RWPE1 (cell line): ENCODE results near the gene NCAM1.
A peak's percentile ranks its signal among the peaks of the same experiment; 100 is the strongest.
"Not testable (repeated sequence)": the region's sequence is repeated elsewhere in the genome, so short reads cannot be mapped to it uniquely, and the experiment has no call there.

Experiments used
- CTCF ChIA-PET: fragments of 350-600 bp; sonication (Branson Sonifier 250); formaldehyde crosslinking; extraction: SDS; loops from one replicate; lab custom pipeline; 2021; lab: Yijun Ruan, JAX
- POLR2A ChIA-PET: fragments of 400-600 bp; formaldehyde crosslinking; extraction: SDS; loops from one replicate; lab custom pipeline; 2020; ENCODE audit warnings: antibody characterized with exemption; ENCODE audit not compliant: low non-redundant PET; lab: Yijun Ruan, JAX
- DNase-seq: peaks from one replicate; pipeline ENCODE4 v3.0.0; 2012; ENCODE audit warnings: low spot score
- H3K27ac ChIP-seq: fragments of 450-650 bp; 2 replicates; pipeline ENCODE4 v1.5.1; 2017
- TF ChIP-seq, protein P1 (sequence below): fragments of 450-650 bp; conservative IDR thresholded peaks from 2 replicates; pipeline ENCODE4 v1.5.1; 2017; ENCODE audit warnings: low read depth, mild to moderate bottlenecking

NCAM1 gene

DNA sequence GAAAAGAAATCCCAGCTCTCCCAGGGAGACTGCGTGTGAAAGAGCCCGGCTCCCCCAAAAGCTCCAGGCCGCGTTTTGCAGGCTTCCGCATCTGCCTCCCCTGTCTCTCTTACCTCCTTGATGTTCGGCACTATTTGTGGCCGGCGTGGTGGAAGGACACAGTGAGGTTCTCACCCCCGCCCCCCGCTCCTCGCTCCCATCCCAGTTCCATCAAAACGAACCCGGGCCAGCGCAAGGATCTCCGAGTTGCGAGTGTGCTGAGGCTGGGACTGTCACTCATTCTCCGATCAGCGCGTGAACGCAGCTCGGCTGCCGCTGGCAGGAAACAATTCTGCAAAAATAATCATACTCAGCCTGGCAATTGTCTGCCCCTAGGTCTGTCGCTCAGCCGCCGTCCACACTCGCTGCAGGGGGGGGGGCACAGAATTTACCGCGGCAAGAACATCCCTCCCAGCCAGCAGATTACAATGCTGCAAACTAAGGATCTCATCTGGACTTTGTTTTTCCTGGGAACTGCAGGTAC, at the start of gene NCAM1:
Gene NCAM1, plus strand, starts transcription at position 275 of the 523 bp plus-strand sequence.
- ChIA-PET POLR2A (no interaction called here), CTCF (no interaction called here)
- H3K27ac ChIP-seq: peak within 1 kb of the TSS; percentile 68
- no peak for DNase-seq
- TF ChIP-seq, protein P1, sequence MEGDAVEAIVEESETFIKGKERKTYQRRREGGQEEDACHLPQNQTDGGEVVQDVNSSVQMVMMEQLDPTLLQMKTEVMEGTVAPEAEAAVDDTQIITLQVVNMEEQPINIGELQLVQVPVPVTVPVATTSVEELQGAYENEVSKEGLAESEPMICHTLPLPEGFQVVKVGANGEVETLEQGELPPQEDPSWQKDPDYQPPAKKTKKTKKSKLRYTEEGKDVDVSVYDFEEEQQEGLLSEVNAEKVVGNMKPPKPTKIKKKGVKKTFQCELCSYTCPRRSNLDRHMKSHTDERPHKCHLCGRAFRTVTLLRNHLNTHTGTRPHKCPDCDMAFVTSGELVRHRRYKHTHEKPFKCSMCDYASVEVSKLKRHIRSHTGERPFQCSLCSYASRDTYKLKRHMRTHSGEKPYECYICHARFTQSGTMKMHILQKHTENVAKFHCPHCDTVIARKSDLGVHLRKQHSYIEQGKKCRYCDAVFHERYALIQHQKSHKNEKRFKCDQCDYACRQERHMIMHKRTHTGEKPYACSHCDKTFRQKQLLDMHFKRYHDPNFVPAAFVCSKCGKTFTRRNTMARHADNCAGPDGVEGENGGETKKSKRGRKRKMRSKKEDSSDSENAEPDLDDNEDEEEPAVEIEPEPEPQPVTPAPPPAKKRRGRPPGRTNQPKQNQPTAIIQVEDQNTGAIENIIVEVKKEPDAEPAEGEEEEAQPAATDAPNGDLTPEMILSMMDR: no peak

DNA sequence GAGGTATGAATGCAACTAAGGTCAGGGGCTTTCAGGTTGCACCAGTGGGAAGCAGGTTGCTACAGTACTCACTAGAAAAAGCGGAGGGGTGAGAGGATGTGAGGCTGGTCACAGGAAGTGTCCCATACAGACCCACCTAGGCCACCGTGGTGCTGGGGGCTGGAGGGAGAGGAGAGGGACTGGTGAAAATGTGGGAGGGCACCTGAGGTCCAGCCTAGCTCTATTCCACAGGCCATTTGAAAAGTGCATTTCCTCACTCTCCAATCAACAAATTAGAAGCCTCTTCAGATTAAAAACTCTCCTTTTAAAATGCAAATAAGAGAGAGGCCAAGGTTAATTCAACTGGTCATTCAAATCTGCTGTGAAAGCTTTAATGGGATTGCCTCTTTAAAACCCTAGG, 38.6 kb upstream of the NCAM1 start:
- TF ChIP-seq, protein P1: no peak
- ChIA-PET CTCF (no interaction called here), POLR2A (no interaction called here)
- no peak overlapping the region for H3K27ac ChIP-seq
- no peak for DNase-seq

DNA sequence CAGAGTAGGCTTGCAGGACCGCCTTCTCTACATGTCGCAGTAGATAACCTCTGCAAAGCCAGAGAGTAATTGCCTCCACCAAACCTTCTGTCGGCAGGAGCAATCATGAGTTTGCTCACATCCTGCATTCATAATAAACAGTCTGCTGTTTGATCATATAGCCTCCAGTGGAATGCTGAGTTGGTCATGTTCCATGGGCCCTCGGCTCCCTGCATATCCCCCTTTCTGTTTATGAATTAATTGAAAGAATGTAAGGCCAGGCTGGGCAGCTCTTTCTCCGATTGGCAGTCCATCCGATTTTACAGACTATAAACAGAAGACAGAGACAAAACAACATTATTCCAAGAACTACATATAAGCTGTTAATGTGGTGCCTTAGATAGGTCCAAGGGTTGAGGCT, 36.4 kb upstream of the NCAM1 start:
- DNase-seq, H3K27ac ChIP-seq, POLR2A ChIA-PET, CTCF ChIA-PET: not testable (repeated sequence)

DNA sequence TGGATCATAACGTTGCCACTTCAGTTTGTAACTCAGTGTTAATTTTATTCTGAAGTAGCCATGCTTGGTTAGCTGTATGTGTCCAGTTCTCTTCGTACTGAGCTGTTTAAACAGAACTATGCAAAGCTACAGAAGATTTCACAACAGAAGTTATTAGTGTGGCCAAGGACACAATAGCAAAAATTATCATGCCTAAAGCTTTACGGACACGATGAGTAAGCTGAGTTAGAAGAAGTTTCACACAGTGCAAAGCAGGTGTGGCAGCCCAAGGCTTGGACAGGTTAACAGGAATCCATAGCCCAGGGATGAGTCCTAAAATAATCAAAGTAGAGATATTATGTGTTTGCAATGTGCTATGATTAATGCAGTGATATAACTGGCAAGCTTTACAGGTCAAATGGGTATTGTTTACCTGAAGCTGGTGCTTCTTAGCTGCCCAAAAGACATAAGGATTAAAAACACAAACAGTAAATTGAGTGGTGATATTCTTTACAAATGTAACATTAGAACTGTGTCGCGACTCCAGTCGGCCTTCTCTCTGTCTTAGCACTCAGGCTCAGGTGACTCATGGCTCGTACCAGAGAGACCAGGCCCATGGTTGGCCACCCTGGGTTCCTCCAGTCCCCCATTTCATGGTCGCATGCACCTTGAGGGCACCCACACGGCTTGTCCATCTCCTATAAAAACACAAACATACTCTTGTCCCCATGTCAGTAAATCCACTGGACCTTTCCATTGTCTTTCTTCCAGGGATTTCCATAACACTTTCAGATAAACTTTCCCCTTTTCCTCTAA, 35.5 kb upstream of the NCAM1 start:
- POLR2A ChIA-PET: no interaction called here
- TF ChIP-seq, protein P1: no peak
- no peak overlapping the region for H3K27ac ChIP-seq
- CTCF ChIA-PET: no interaction called here
- DNase-seq: peak; percentile 52

DNA sequence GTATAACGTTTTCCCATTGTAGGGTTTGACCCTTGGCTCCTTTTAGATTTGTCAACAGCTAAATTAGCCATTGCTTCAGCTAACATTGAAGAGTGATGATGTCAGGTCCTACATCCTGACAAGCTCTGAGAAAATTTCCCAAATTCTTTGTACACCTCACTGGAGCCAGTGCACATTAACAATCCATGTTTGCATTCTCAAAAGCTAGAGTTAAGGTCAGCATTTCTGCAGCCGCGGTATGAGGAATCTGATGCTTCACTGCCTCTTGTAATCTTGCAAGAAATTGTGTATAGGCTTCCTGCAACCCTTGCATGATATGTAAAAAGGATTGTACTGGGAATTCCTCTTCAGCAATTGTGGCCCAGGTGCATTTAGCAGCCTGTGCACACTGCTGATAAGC, 33.1 kb upstream of the NCAM1 start:
- H3K27ac ChIP-seq: no peak overlapping the region
- ChIA-PET POLR2A (no interaction called here), CTCF (no interaction called here)
- no peak for DNase-seq
- TF ChIP-seq, protein P1: no peak

DNA sequence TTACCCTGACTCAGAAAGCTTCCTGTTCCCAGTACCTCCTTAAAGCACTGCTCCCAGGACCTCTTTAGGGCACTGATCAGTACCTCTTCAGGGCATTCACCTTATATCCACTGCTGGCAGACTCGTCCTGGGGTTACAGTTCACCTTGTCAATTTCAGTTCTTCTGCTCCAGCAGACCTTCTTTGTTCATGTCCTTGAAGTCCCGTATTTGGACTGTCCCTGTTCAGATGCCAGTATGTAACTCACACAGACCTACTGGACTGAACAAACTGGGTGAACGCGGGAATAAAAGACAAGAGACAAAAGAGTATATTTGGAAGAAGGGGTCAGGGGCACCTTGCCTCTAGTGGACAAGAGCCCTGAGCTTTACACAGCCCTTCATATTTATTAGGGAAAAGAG, 31.8 kb upstream of the NCAM1 start:
- ChIA-PET POLR2A (no interaction called here), CTCF (no interaction called here)
- H3K27ac ChIP-seq: no peak overlapping the region
- TF ChIP-seq, protein P1: no peak
- no peak for DNase-seq

DNA sequence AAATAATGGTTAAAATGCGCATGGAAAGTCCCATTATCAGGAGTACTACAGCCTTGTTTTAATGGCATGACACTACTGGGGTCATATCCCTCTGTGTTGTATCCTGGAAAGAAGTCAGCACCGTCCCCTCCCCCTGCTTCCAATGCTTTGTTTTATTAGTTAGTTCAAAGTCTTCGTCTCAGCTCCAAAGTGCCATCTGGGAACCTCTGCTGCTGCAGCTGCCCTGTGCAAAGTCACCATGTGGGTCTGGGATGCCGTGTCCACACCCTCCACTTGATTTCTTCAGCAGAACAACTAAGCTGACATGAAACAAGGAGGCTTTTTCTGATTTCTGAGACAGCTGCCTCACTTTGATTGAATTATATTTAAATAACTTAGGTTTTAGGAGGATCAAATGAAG, 29.5 kb upstream of the NCAM1 start:
- CTCF ChIA-PET: no interaction called here
- no peak for DNase-seq
- no peak overlapping the region for H3K27ac ChIP-seq
- POLR2A ChIA-PET: no interaction called here
- TF ChIP-seq, protein P1: no peak
